ENCODE results near the gene IL1RAPL1. TPM values are rescaled to one million over a fixed set of nuclear protein-coding genes. Genes with fewer than 3 reads are reported as not detected.

IL1RAPL1 gene
- total and polyA plus RNA-seq, 8 donors = 0.05 to 0.20 (median 0.09) TPM; not detected in 5

DNA sequence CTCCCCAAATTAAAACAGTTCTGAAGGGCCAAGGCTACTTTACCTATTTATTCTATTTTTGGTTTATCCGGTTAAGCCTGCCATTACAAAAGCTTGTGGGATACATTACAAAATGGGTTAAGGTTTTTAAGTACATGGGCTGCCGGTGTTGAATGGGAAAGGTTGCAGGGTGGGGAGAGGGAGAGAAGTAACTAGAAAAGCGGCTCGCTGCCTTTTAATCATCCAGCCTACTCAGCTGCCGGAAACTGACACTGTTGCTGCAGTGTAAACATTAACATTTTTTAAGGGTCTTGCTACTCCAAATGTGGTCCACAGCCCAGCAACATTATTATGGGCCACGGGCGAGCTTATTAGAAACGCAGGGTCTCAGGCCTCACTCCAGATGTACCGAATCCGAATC lies 1.5 kb upstream of the IL1RAPL1 start:
- Histone ChIP-seq H3K4me1 (no peaks in the 10 kb centered on the region), H3K36me3 (no peaks in the 10 kb centered on the region), H3K9me3 (no peaks in the 10 kb centered on the region), H3K4me3 (no peak overlapping the region), H3K27me3 (peaks cover 0 to 15% (median 0%) of the 10 kb centered on the region in 4 donors), H3K27ac (no peak overlapping the region)
- TF ChIP-seq, protein P1, sequence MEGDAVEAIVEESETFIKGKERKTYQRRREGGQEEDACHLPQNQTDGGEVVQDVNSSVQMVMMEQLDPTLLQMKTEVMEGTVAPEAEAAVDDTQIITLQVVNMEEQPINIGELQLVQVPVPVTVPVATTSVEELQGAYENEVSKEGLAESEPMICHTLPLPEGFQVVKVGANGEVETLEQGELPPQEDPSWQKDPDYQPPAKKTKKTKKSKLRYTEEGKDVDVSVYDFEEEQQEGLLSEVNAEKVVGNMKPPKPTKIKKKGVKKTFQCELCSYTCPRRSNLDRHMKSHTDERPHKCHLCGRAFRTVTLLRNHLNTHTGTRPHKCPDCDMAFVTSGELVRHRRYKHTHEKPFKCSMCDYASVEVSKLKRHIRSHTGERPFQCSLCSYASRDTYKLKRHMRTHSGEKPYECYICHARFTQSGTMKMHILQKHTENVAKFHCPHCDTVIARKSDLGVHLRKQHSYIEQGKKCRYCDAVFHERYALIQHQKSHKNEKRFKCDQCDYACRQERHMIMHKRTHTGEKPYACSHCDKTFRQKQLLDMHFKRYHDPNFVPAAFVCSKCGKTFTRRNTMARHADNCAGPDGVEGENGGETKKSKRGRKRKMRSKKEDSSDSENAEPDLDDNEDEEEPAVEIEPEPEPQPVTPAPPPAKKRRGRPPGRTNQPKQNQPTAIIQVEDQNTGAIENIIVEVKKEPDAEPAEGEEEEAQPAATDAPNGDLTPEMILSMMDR (IDR thresholded peaks at IDR 0.05) = no peak
- DNase-seq (no peak), ATAC-seq (no peak), FAIRE-seq (no peak)
- 30 to 34% methylated on average over 10 of the region's 10 CpGs for WGBS, 2 donors
- intact Hi-C loops (cut with DNase I) = no loop called here

DNA sequence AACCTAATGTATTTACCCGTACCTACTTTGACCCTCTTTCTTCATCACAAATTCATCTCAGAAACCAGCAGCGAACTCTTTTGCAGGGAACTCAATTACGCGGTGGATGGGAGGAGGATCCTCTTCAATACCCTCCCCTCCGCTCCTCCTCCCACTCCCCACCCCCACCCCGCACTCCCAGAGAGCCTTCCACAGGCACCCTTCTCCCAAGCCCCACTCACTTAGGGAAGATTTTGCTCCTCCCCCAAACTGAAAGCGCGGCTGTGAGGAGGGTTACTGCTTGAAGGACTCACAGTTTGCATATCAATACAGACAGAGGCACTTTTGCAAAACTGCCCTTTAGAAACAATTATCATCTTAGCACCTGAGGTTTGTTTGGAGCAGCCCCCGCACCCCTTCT lies 960 bp upstream of the IL1RAPL1 start:
- no peak for FAIRE-seq

DNA sequence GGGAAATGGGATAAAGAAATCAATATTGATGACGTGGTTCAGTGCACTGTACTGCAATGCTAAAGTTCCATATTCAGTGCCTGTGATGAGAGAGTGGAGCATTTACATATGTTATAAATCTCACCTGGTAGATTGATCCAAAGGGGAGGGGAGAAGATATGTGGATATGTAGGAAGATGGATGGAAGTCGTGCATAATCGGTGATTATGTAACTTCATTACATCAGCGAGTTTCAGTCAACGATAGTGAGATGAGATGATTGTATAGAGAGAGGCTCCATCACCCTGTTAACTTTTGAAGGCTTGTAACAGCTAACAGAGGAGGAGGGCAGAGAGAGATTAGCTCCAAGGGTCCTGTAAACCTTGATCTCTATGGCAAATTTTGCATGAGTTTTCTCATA lies 1.8 kb downstream of the IL1RAPL1 start:
- DNase-seq (no peak), FAIRE-seq (no peak), ATAC-seq (no peak)
- Histone ChIP-seq H3K4me1 (no peaks in the 10 kb centered on the region), H3K27ac (no peak overlapping the region), H3K9me3 (no peaks in the 10 kb centered on the region), H3K36me3 (no peaks in the 10 kb centered on the region), H3K4me3 (no peak overlapping the region), H3K27me3 (peaks cover 0 to 20% (median 0%) of the 10 kb centered on the region in 4 donors)
- WGBS, 2 donors = 31 to 34% methylated on average over 5 of the region's 5 CpGs
- TF ChIP-seq, protein P1 (IDR thresholded peaks at IDR 0.05) = no peak
- intact Hi-C loops (cut with DNase I) = no loop called here

More for the DNA sequence above, 960 bp upstream of the IL1RAPL1 start:
- no peaks in the 10 kb centered on the region for H3K9me3 ChIP-seq
- no peaks in the 10 kb centered on the region for H3K4me1 ChIP-seq
- intact Hi-C loops (cut with DNase I) = no loop called here
- no peak for DNase-seq
- TF ChIP-seq, protein P1 (IDR thresholded peaks at IDR 0.05) = no peak
- WGBS, 2 donors = 10 to 22% methylated on average over 9 of the region's 9 CpGs
- H3K4me3 ChIP-seq = peak overlapping the region in 1 of 4 donors; percentile 12
- H3K27ac ChIP-seq = no peak overlapping the region
- no peaks in the 10 kb centered on the region for H3K36me3 ChIP-seq
- peaks cover 0 to 15% (median 0%) of the 10 kb centered on the region in 4 donors for H3K27me3 ChIP-seq
- peak in 1 of 4 donors; percentile 36 for ATAC-seq

DNA sequence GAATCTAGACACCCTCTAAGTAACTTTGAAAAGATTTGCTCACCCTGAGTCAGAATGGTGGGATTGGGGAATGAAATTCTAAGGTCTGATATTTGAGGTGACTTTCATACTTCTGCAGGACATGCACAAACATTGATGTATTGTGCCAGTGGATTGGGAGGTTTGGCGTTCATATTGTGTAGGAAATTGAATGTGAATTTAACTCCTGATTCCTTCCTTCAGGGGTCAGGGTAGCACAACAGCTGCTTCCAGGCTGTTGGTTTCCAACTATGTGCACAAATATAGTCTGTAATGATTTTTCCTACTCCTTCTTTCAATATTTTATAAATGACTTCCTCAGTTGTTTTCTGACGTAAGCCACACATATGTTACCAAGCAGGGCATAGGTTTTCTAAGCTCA lies 3.1 kb downstream of the IL1RAPL1 start:
- TF ChIP-seq, protein P1 (IDR thresholded peaks at IDR 0.05) = no peak
- Histone ChIP-seq H3K27me3 (peaks cover 0 to 18% (median 0%) of the 10 kb centered on the region in 4 donors), H3K4me1 (no peaks in the 10 kb centered on the region), H3K4me3 (no peak overlapping the region), H3K36me3 (no peaks in the 10 kb centered on the region), H3K27ac (no peak overlapping the region), H3K9me3 (no peaks in the 10 kb centered on the region)
- ATAC-seq (no peak), DNase-seq (no peak), FAIRE-seq (no peak)
- intact Hi-C loops (cut with DNase I) = no loop called here
- WGBS, 2 donors = 24 to 29% methylated on average over 2 of the region's 2 CpGs

DNA sequence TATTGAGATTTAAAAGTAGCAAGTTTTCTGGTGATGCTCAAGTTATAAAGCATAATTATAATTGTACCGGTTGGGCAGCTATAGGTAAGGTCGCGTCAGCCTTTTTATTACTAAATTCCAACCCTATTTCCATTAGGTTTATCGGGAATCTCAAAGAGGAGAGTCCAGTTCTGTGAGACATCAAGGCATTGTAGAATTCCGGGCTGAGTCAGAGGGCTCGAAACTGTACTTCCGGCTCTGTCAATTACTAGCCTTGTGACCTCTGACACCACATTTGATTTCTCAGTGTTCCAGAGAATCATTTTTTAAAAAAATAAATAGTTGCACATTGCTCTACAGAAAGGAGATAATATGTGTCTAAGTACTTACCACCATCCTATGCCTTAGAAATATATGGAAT lies 4.3 kb downstream of the IL1RAPL1 start:
- DNase-seq (no peak), ATAC-seq (no peak), FAIRE-seq (no peak)
- 54 to 76% methylated on average over 7 of the region's 7 CpGs for WGBS, 2 donors
- Histone ChIP-seq H3K27ac (no peak overlapping the region), H3K4me3 (no peak overlapping the region), H3K36me3 (no peaks in the 10 kb centered on the region), H3K27me3 (peaks cover 0 to 18% (median 0%) of the 10 kb centered on the region in 4 donors), H3K4me1 (no peaks in the 10 kb centered on the region), H3K9me3 (no peaks in the 10 kb centered on the region)
- intact Hi-C loops (cut with DNase I) = no loop called here
- TF ChIP-seq, protein P1 (IDR thresholded peaks at IDR 0.05) = no peak
